Cardiac muscle cell (in vitro differentiated cells and primary cell): ENCODE data around the gene CBFA2T3. TPM values are rescaled to one million over a fixed set of nuclear protein-coding genes. Genes with fewer than 3 reads are reported as not detected.

Experiments
- DNase-seq, 2 donors: peaks; one replicate each; pipeline versions ENCODE4 v3.0.0 to v3.0.0-alpha.2; 2010 to 2017; ENCODE audit warnings: low read depth in 1 of 2, low spot score in 1 of 2
- H3K27ac ChIP-seq: fragments of 200-600 bp; sonication (generic); 2 replicates; pipeline ENCODE4 v1.5.1; 2016
- H3K27me3 ChIP-seq: fragments of 200-600 bp; sonication (generic); 2 replicates; pipeline ENCODE4 v1.6.0; 2016; ENCODE audit warnings: control low read depth
- H3K36me3 ChIP-seq: fragments of 200-600 bp; sonication (generic); 2 replicates; pipeline ENCODE4 v1.5.1; 2016; ENCODE audit warnings: control low read depth
- H3K4me1 ChIP-seq: fragments of 200-600 bp; sonication (generic); 2 replicates; pipeline ENCODE4 v1.8.1; 2017; ENCODE audit warnings: low read depth, mild to moderate bottlenecking, mixed run types
- H3K4me3 ChIP-seq: fragments of 200-600 bp; sonication (generic); 2 replicates; pipeline ENCODE4 v1.5.1; 2016; ENCODE audit warnings: mild to moderate bottlenecking
- H3K9me3 ChIP-seq: fragments of 200-600 bp; sonication (generic); 2 replicates; pipeline ENCODE4 v1.5.1; 2017; ENCODE audit warnings: low read depth, mild to moderate bottlenecking, control low read depth
- CTCF ChIP-seq: IDR thresholded peaks from 2 replicates; pipeline ENCODE4 v1.5.1; 2012; ENCODE audit warnings: low read depth, mild to moderate bottlenecking, low read length
- polyA plus RNA-seq: library from polyadenylated mRNA; unstranded; fragments of >200 nt; fragmentation: Nextera tagmentation; extraction: Ambion mirVana; gene quantifications from 2 replicates; pipeline ENCODE4 v1.2.1, GENCODE V29; 2016
- total RNA-seq: library from RNA; depleted of rRNA; stranded (reverse); fragments of >200 nt; gene quantifications from 2 replicates; pipeline ENCODE4 v1.2.3, GENCODE V29; 2016

CBFA2T3 gene
- total and polyA plus RNA-seq, 2 experiments from 2014 or later, result 0.69 to 1.5 TPM

DNA sequence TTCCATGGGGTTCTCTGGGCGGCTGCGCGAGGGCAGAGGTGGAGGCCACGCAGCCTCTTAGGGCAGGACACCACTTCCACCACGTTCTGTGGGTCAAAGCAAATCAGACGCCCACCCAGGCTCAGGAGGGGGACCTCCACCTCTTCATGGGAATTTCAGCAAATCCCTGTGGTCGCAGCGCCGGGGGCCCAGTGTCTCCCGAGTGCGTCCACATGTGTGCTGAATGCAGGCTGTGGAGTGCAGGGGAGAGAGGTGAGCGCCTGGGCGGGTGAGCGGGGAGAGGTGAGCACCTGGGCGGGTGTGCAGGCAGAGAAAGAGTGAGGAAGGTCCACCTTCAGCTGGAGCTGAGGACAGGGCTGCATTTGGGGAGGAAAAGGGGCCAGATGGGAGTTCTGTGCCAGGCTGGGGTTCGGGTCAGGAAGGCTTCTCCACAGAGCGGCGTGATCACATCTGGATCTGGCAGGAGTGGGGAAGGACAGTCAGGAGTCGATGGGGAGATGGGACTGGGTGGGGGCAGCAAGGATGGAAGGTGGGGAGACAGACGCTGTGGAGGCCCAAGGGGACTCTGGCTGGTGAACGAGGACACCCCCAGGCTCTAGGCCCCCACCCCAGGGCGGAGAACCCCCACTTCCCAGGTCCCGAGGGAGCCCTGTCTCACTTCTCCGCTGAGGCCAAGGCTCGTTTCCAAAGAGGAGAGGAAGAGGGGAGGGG is 36.8 kb upstream of the CBFA2T3 start:
- no peaks in the 10 kb centered on the region for H3K9me3 ChIP-seq
- no peak overlapping the region for H3K27ac ChIP-seq
- no peak overlapping the region for H3K4me3 ChIP-seq
- no peak for DNase-seq
- TF ChIP-seq CTCF, result no peak
- H3K4me1 ChIP-seq, result no peaks in the 10 kb centered on the region
- peaks cover 14% of the 10 kb centered on the region for H3K27me3 ChIP-seq
- no peaks in the 10 kb centered on the region for H3K36me3 ChIP-seq

DNA sequence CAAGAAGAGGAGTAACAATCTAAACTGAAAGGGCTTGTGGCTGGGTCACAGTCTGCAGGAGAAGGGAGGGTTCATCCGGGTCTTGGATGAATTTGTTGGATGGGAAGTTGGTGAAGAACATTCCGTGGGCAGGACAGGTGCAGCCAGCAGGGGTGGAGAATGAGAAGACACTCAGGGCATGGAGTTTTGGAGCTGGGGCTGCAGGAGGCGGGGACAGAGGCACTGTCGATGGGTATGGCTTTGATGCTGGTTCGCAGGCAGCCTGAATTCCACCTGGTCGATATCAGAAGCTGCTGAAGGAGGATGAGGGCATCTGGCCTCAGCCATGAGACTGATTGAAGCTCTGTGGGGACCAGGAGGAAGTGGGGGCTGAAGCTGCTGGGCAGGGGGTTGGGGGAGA is 36.1 kb upstream of the CBFA2T3 start:
- H3K36me3 ChIP-seq, result no peaks in the 10 kb centered on the region
- no peak overlapping the region for H3K4me3 ChIP-seq
- H3K27me3 ChIP-seq, result peaks cover 14% of the 10 kb centered on the region
- no peak for DNase-seq
- H3K4me1 ChIP-seq, result no peaks in the 10 kb centered on the region
- TF ChIP-seq CTCF, result no peak
- H3K9me3 ChIP-seq, result no peaks in the 10 kb centered on the region
- no peak overlapping the region for H3K27ac ChIP-seq

GRCh38 chr16:89012622-89012995 is 35.6 kb upstream of the CBFA2T3 start:
- Histone ChIP-seq H3K4me1 (no peaks in the 10 kb centered on the region), H3K27me3 (peaks cover 17% of the 10 kb centered on the region), H3K36me3 (no peaks in the 10 kb centered on the region), H3K4me3 (no peak overlapping the region), H3K9me3 (no peaks in the 10 kb centered on the region), H3K27ac (no peak overlapping the region)
- no peak for TF ChIP-seq CTCF
- DNase-seq, result no peak

DNA sequence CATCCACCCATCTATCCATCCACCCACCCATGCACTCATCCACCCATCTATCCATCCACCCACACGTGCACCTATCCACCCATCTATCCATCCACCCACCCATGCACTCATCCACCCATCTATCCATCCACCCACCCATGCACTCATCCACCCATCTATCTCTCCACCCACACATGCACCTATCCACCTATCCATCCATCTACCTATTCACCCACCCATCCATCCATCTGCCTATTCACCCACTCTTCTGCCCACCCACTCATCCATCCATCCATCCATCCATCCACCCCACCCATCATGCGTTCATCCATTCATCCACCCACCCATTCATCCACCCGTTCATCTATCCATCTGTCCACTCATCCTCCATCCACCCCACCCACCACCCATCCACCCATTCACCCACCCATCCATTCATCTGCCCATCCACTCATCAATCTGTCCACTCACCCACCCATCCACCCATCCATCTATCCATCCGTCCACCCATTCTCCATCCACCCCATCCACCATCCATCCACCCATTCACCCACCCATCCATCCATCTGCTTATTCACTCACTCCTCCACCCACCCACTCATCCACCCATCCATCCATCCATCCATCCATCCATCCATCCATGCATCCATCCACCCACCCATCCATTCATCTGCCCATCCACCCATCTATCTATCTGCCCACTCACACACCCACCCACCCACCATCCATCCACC is 35.1 kb upstream of the CBFA2T3 start:
- DNase-seq, result no peak
- no peak overlapping the region for H3K4me3 ChIP-seq
- H3K27ac ChIP-seq, result no peak overlapping the region
- TF ChIP-seq CTCF, result no peak
- H3K9me3 ChIP-seq, result no peaks in the 10 kb centered on the region
- H3K36me3 ChIP-seq, result no peaks in the 10 kb centered on the region
- H3K27me3 ChIP-seq, result peaks cover 22% of the 10 kb centered on the region
- no peaks in the 10 kb centered on the region for H3K4me1 ChIP-seq

GRCh38 chr16:89010210-89010925 is 33.4 kb upstream of the CBFA2T3 start:
- Histone ChIP-seq H3K36me3 (no peaks in the 10 kb centered on the region), H3K27me3 (peaks cover 22% of the 10 kb centered on the region), H3K9me3 (no peaks in the 10 kb centered on the region), H3K4me3 (no peak overlapping the region), H3K4me1 (no peaks in the 10 kb centered on the region), H3K27ac (no peak overlapping the region)
- TF ChIP-seq CTCF, result no peak
- DNase-seq, result no peak
